Loucy (cell line): ENCODE measurements around the gene FOXO3.

Experiments
- CTCF ChIP-seq: fragments of 200-600 bp; sonication (generic); conservative IDR thresholded peaks from 2 replicates; pipeline ENCODE4 v1.5.1; 2014; ENCODE audit warnings: mild to moderate bottlenecking, antibody characterized with exemption, low read length
- EZH2phosphoT487 ChIP-seq: fragments of 200-600 bp; IDR thresholded peaks from 2 replicates; pipeline ENCODE4 v1.6.1; 2018; ENCODE audit warnings: antibody characterized with exemption, mild to moderate bottlenecking, moderate library complexity, borderline replicate concordance

DNA sequence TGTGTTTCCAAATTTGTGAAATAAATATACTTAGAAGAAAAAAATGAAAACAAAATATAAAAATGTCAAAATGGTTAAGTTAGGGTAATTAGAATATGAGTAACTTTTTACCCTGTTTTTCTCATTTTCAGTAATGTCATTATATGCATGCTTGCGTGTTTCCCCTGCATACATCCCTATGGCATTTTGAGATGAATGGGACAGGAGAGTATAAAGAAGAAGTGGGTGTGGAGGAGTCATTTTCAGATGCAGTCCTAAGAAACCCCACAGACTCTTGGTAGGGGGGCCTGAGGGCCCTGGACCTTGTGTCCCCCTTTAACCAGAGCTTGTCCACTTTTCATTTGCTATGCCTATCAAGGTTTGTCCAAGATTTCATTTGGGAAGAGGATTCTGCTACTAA lies 77.2 kb downstream of the FOXO3 start:
- no peak for TF ChIP-seq CTCF
- TF ChIP-seq EZH2phosphoT487 = no peak
